ENCODE results near the gene LRRC4.

LRRC4 gene
- 0.18 to 0.26 reads per million in 2 experiments for total RNA-seq

DNA sequence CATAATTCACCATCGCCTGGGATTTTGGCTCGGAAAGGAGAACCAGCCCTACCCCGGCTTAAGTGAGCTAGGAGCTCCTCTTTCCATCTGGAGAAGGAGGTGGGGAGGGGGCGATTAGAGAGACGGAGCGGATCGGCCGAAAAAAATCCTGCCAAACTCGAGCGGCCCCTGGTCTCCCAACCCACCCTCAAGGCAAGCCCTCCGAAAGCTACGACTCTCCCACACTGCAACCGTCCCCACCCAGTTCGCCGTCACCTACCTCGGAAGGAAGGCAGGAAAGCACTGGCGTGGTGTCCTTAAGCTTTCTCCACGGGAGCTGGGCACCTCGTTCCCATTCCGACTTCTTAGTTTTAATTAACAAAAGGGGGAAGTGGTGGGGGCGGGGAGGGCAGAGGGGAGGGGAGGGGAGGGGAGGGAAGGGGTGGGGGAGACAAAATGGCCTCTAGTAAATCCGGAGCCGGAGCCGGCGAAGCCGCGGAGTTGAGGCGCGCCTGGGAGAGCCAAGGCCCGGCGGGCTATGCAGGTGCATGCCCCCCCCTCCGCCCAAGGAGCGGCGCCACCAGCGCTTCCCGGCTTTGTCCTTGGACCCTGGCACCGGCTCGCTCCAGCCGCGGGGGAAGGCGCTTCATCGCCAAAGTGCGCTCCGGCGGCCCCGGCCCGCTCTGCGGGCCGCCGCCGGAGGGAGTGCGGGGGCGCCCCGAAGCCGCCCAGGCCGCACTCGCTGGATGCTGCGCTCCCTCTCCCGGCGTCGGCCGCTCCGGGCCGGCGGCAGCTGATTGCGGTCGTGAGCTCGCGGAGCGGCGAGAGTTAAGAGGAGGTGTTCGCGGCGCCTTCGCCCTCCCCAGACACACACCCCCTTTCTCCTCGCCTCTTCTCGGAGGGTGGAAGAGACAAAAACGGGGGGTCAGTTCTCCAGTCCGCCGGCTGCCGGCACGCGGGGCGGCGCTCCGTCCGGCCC, at the start of gene LRRC4:
LRRC4 (minus strand) TSS at position 784 of the 958 bp plus-strand sequence. CDS start 797 bp downstream, outside the sequence.
- no peak for DNase-seq (ENCODE audit: low read depth)

GRCh38 chr7:128080169-128080568, 48.9 kb upstream of the LRRC4 start:
- DNase-seq (ENCODE audit: low read depth), result no peak

DNA sequence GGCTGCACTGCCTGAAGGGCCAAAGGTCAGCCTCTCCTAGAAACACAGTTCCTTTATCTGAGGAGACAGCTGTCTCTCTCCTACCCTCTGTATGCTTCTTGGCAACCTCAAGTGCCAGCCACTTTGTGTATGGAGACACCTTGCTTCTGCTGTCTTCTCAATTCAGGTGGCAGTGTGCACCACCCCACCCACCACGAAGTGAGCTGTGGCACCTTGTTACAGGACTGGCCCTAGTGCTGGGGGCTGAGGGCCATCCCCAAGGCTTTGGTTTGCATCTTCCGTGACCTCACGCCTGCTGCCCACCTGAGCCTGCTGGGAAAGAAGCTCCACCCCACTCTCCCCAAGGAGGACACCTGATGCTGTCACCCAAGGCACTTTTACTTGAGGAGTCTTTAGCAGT, 47.1 kb upstream of the LRRC4 start:
- no peak for DNase-seq (ENCODE audit: low read depth)

DNA sequence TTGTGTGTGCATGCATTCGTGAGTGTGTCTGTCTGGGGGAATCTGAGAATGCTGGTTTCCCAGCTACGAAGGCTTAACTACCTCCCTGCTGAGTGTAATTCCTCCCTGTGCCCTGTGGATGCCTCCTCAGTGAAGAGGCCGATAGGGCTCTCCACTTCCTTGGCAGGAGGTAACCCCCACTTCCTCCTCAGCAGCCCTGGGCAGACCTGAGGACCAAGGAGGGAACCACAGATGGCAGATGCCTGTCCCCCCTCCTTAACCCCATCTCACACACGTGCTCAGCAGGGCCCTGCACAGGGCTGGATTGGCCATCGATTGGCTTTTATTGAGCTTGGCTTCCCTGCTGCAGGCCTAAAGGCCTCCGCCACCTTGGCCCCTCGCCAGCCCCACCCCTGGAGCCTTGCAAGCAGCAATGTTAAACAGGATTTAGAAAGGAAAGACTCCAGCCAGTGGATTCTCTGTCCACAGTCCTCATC, 45.6 kb upstream of the LRRC4 start:
- DNase-seq (ENCODE audit: low read depth), result no peak

GRCh38 chr7:128076196-128076795, 45.1 kb upstream of the LRRC4 start:
- DNase-seq (ENCODE audit: low read depth), result no peak

DNA sequence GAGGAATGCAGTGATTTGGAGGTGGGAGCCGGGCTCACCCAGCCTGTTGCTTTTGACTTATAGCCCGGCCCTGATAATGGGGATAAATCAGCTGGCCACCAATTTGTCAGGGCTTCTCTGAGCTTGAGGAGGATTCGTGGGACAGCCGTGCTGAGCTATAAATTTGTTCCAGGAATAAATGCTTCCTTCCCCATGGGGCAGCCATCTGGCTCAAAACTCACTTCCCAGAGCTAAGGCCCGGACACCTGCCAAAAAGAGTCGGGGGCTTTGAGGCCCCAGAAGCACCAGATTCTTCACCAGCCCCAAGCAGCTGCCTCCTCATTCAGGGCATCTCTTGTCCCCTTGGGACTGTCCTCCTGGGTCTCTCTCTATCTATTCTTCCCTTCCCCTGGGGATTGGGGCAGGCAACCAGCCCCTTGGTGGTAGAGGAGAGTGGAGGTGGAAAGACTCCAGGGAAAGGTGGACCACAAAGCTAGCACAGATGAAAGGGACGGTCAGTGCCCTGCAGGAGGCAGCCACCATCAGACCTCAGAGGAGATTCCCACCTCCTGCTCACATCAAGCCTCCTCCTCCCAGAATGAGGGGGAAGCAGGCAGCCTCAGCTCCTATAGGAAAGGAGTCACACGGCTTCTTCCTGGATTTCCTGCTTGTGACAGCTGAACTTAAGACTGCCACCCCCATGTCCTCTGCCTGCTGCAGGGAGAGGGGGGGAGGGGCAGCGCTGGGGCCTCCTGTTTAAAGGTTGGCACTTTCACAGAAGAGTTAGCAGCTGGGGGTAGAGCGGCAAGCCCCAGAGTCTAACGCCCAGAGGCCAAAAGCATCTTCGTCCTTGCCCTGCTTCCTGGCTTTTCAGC, 44.2 kb upstream of the LRRC4 start:
- DNase-seq (ENCODE audit: low read depth), result no peak

DNA sequence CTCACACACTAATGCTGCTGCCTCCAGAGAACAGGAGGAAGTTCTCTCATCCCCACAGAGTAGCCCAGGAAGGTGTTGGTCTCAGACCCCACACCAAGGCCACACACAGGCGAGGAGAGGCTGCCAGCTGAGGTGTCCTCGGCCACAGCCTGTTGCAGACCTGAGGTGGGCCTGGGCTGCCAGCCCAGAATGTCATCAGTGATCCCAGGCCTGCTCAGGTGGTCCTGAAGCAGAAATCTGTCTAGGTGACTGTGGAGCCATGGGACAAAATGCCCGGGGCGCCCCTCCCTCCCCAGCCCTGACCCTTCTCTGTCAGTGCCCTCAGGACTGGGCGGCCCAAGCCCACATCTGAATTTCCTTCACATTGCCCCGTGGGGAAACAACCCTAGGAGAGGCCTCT, 43.5 kb upstream of the LRRC4 start:
- no peak for DNase-seq (ENCODE audit: low read depth)

GRCh38 chr7:128074336-128074735, 43.1 kb upstream of the LRRC4 start:
- DNase-seq (ENCODE audit: low read depth), result no peak

- DNase-seq (ENCODE audit: low read depth), result no peak
Observed at GRCh38 chr7:128073671-128074310, 42.6 kb upstream of the LRRC4 start.

DNA sequence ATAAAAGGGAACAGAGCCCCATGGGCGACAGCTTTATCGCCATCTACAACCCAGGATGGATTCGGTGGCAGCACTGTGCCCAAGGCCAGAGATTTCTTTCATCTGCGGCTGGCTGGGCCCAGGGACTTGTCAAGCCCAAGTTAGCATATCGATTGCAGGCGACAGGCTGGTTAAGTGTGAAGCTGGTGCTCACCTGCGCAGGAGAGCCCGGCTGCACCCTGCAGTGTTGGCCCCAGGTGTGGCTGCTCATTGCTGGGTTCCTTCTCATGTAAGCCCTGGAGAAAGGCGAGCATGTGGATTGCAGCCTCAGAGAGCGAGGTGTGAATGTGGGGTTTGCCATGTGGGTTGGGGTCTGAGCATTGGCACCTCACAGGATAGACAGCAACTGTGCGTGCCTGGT, 40.6 kb upstream of the LRRC4 start:
- DNase-seq (ENCODE audit: low read depth), result no peak

- no peak for DNase-seq (ENCODE audit: low read depth)
Observed at GRCh38 chr7:128071376-128071775, 40.1 kb upstream of the LRRC4 start.

- DNase-seq (ENCODE audit: low read depth), result no peak
Observed at GRCh38 chr7:128069373-128070364, 38.4 kb upstream of the LRRC4 start.

GRCh38 chr7:128068785-128069184, 37.5 kb upstream of the LRRC4 start:
- no peak for DNase-seq (ENCODE audit: low read depth)

GRCh38 chr7:128067983-128068382, 36.7 kb upstream of the LRRC4 start:
- DNase-seq (ENCODE audit: low read depth), result no peak

- no peak for DNase-seq (ENCODE audit: low read depth)
Observed at GRCh38 chr7:128066858-128067257, 35.6 kb upstream of the LRRC4 start.

GRCh38 chr7:128066395-128066794, 35.2 kb upstream of the LRRC4 start:
- no peak for DNase-seq (ENCODE audit: low read depth)

DNA sequence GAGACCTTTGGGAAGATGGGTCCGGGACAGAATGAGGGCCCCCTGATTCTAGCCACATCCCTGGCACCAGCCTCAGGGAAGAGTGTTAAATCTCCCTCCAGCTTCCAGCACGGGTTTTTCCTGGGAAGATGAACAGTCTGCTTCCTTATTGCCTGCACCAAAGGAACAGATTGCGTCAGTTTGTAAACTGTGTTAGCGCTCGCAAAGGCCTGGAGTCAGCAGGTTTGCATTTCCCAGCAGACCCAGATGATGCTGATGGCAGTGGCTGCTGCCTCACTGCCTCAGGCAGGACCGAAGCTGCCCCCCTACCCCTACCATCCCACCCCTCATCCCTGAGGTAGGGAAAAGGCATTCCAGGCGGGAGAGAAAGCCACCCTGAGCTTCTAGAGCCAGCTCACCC, 34.6 kb upstream of the LRRC4 start:
- no peak for DNase-seq (ENCODE audit: low read depth)

- no peak for DNase-seq (ENCODE audit: low read depth)
Observed at GRCh38 chr7:128063088-128063487, 31.9 kb upstream of the LRRC4 start.

GRCh38 chr7:128060018-128060417, 28.8 kb upstream of the LRRC4 start:
- no peak for DNase-seq (ENCODE audit: low read depth)

Data from T follicular helper cell (primary cell).